Measurements from ENCODE around the gene PCF11. TPM values are rescaled to one million over a fixed set of nuclear protein-coding genes. Genes with fewer than 3 reads are reported as not detected.

Gene PCF11
- total RNA-seq, 1 donor from 2014 or later, result 40.7 TPM

DNA sequence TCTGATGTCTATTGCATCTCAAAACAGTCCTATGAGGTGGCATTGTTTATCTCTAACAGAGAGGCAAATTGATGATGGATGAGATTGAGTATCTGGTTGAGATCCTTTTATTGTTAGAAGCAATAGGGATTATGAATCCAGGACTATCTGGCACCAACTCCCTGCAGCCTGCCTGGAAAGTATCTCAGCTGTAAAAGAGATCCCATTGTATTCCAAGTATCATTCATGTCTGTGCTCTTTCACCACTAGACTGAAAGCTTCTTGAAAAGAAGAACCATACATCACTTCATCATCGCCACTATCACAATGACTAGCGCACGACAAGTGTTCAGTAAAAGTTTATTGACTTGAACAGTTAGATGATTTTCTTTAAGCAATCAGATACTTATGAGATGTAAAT, 41.9 kb upstream of the PCF11 start:
- H3K9me3 ChIP-seq (ENCODE audit: insufficient read depth, low read depth, low read length), result no peaks in the 10 kb centered on the region
- H4K20me1 ChIP-seq (ENCODE audit: insufficient read depth, low read length), result no peaks in the 10 kb centered on the region
- H3K27me3 ChIP-seq (ENCODE audit: insufficient read depth, low read length), result no peaks in the 10 kb centered on the region
- H3K4me1 ChIP-seq (ENCODE audit: insufficient read depth, low read length), result no peaks in the 10 kb centered on the region
- no peak overlapping the region for H3K4me2 ChIP-seq (ENCODE audit: low read length)
- no peak overlapping the region for H3K4me3 ChIP-seq (ENCODE audit: insufficient read depth, low read depth, low read length)
- H3K9ac ChIP-seq (ENCODE audit: low read length), result no peak overlapping the region
- no peaks in the 10 kb centered on the region for H3K36me3 ChIP-seq (ENCODE audit: insufficient read depth, low read length)
- Mint-ChIP-seq H3K27me3 (ENCODE audit: low read depth, unreplicated experiment) (no peaks in the 10 kb centered on the region), H3K4me3 (ENCODE audit: unreplicated experiment) (no peak overlapping the region), H3K9me3 (ENCODE audit: unreplicated experiment) (no peaks in the 10 kb centered on the region), H3K27ac (ENCODE audit: unreplicated experiment) (no peak overlapping the region), H3K4me1 (ENCODE audit: low read depth, unreplicated experiment) (no peaks in the 10 kb centered on the region), H3K36me3 (ENCODE audit: low read depth, unreplicated experiment) (no peaks in the 10 kb centered on the region)
- no peaks in the 10 kb centered on the region for H3K79me2 ChIP-seq (ENCODE audit: insufficient read depth, low read length)
- no peak overlapping the region for H3K27ac ChIP-seq (ENCODE audit: low read depth, low read length)
- DNase-seq (ENCODE audit: low read depth), result no peak
- TF ChIP-seq EZH2 (IDR thresholded peaks at IDR 0.05; ENCODE audit: insufficient read depth, low read length), result no peak
- TF ChIP-seq, protein P1, sequence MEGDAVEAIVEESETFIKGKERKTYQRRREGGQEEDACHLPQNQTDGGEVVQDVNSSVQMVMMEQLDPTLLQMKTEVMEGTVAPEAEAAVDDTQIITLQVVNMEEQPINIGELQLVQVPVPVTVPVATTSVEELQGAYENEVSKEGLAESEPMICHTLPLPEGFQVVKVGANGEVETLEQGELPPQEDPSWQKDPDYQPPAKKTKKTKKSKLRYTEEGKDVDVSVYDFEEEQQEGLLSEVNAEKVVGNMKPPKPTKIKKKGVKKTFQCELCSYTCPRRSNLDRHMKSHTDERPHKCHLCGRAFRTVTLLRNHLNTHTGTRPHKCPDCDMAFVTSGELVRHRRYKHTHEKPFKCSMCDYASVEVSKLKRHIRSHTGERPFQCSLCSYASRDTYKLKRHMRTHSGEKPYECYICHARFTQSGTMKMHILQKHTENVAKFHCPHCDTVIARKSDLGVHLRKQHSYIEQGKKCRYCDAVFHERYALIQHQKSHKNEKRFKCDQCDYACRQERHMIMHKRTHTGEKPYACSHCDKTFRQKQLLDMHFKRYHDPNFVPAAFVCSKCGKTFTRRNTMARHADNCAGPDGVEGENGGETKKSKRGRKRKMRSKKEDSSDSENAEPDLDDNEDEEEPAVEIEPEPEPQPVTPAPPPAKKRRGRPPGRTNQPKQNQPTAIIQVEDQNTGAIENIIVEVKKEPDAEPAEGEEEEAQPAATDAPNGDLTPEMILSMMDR (IDR thresholded peaks at IDR 0.05; ENCODE audit: insufficient read depth, low read depth, low read length), result no peak
- FAIRE-seq, result no peak
- peak overlapping the region; percentile 49 for H2AFZ ChIP-seq (ENCODE audit: low read depth, low read length)

DNA sequence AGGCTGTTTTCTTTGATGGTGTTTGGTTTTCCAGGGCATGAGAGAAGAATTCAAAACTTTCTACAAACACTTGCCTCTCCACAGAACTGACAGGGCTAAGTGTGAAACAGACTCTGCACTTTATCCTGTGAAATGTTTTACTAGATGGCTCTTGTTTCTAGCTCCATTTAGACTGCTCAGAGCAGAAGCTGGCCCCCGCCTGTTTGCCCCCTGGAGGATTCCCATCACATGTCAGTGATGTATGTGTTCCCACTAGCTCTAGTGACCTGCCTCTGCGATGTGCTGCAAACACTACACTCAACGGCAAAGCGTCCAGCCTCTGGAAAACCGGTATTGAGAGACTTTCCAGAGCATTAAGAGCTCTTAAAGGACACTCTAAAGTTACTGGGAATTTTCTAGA, 41.4 kb upstream of the PCF11 start:
- Mint-ChIP-seq H3K4me1 (ENCODE audit: low read depth, unreplicated experiment) (peaks cover 3% of the 10 kb centered on the region), H3K27me3 (ENCODE audit: low read depth, unreplicated experiment) (no peaks in the 10 kb centered on the region), H3K36me3 (ENCODE audit: low read depth, unreplicated experiment) (no peaks in the 10 kb centered on the region), H3K4me3 (ENCODE audit: unreplicated experiment) (no peak overlapping the region), H3K9me3 (ENCODE audit: unreplicated experiment) (no peaks in the 10 kb centered on the region), H3K27ac (ENCODE audit: unreplicated experiment) (no peak overlapping the region)
- FAIRE-seq (no peak), DNase-seq (ENCODE audit: low read depth) (no peak)
- TF ChIP-seq EZH2 (IDR thresholded peaks at IDR 0.05; ENCODE audit: insufficient read depth, low read length), result no peak
- TF ChIP-seq, protein P1 (IDR thresholded peaks at IDR 0.05; ENCODE audit: insufficient read depth, low read depth, low read length), result no peak
- Histone ChIP-seq H4K20me1 (ENCODE audit: insufficient read depth, low read length) (no peaks in the 10 kb centered on the region), H3K79me2 (ENCODE audit: insufficient read depth, low read length) (no peaks in the 10 kb centered on the region), H3K9ac (ENCODE audit: low read length) (no peak overlapping the region), H3K27ac (ENCODE audit: low read depth, low read length) (no peak overlapping the region), H2AFZ (ENCODE audit: low read depth, low read length) (peak overlapping the region; percentile 49), H3K4me3 (ENCODE audit: insufficient read depth, low read depth, low read length) (no peak overlapping the region), H3K4me1 (ENCODE audit: insufficient read depth, low read length) (no peaks in the 10 kb centered on the region), H3K9me3 (ENCODE audit: insufficient read depth, low read depth, low read length) (no peaks in the 10 kb centered on the region), H3K4me2 (ENCODE audit: low read length) (no peak overlapping the region), H3K36me3 (ENCODE audit: insufficient read depth, low read length) (no peaks in the 10 kb centered on the region), H3K27me3 (ENCODE audit: insufficient read depth, low read length) (no peaks in the 10 kb centered on the region)

DNA sequence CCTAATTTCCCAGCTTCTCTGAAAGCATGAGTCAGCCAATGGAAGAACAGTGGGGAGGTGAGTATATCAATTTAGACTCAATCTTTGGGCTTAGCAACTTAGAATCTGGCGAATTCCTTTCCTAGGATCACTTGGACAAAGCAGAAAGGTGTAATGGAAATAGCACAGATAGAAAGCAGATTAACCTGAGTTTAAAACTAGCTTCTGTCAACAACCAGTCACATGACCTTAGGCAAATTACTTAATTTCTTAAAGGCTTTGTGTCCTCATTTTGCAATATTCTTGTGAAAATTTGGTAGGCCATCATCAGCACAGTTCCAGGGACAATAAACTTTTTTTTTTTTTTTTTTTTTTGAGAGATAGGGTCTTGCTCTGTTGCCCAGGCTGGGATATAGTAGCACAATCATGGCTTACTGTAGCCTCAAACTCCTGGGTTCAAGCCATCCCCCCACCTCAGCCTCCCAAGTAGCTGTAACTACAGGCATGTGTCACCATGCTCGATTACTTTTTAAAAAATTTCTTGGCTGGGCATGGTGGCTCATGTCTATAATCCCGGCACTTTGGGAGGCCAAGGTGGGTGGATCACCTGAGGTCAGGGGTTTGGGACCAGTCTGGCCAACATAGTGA, 40.8 kb upstream of the PCF11 start:
- no peaks in the 10 kb centered on the region for H3K36me3 Mint-ChIP-seq (ENCODE audit: low read depth, unreplicated experiment)
- H3K4me1 Mint-ChIP-seq (ENCODE audit: low read depth, unreplicated experiment), result peaks cover 4% of the 10 kb centered on the region
- no peak for DNase-seq (ENCODE audit: low read depth)
- Histone ChIP-seq H4K20me1 (ENCODE audit: insufficient read depth, low read length) (no peaks in the 10 kb centered on the region), H3K79me2 (ENCODE audit: insufficient read depth, low read length) (no peaks in the 10 kb centered on the region), H3K27ac (ENCODE audit: low read depth, low read length) (no peak overlapping the region), H3K4me3 (ENCODE audit: insufficient read depth, low read depth, low read length) (no peak overlapping the region), H3K4me1 (ENCODE audit: insufficient read depth, low read length) (no peaks in the 10 kb centered on the region), H3K36me3 (ENCODE audit: insufficient read depth, low read length) (no peaks in the 10 kb centered on the region), H2AFZ (ENCODE audit: low read depth, low read length) (peak overlapping the region; percentile 22), H3K9me3 (ENCODE audit: insufficient read depth, low read depth, low read length) (no peaks in the 10 kb centered on the region), H3K4me2 (ENCODE audit: low read length) (no peak overlapping the region), H3K9ac (ENCODE audit: low read length) (no peak overlapping the region), H3K27me3 (ENCODE audit: insufficient read depth, low read length) (no peaks in the 10 kb centered on the region)
- H3K4me3 Mint-ChIP-seq (ENCODE audit: unreplicated experiment), result no peak overlapping the region
- H3K9me3 Mint-ChIP-seq (ENCODE audit: unreplicated experiment), result no peaks in the 10 kb centered on the region
- TF ChIP-seq, protein P1 (IDR thresholded peaks at IDR 0.05; ENCODE audit: insufficient read depth, low read depth, low read length), result no peak
- TF ChIP-seq EZH2 (IDR thresholded peaks at IDR 0.05; ENCODE audit: insufficient read depth, low read length), result no peak
- FAIRE-seq, result no peak
- H3K27me3 Mint-ChIP-seq (ENCODE audit: low read depth, unreplicated experiment), result no peaks in the 10 kb centered on the region
- H3K27ac Mint-ChIP-seq (ENCODE audit: unreplicated experiment), result no peak overlapping the region

Data from astrocyte (in vitro differentiated cells and primary cell).